Heart left ventricle (tissue), 13 donors: Measurements from ENCODE around the gene ITPR2.

Source experiments
- POLR2A ChIP-seq, 2 donors: fragments of 450-650 bp; IDR thresholded peaks; one replicate each; pipeline ENCODE4 v1.6.1; 2017; ENCODE audit warnings: antibody characterized with exemption in 2 of 2, mild to moderate bottlenecking in 2 of 2, moderate library complexity in 2 of 2
- TF ChIP-seq, protein P1 (sequence below), 12 donors: fragments of 200-600 bp; sonication (generic) in 4 of 12; IDR thresholded peaks; one replicate each; pipeline versions ENCODE4 v1.5.0 to v1.8.0; 2018 to 2022; ENCODE audit warnings: antibody characterized with exemption in 12 of 12, mild to moderate bottlenecking in 5 of 12
- donor health status: ischemic (EF 13 %, LVEDD 7.1; RV severe dilation, severe dysfunction).
- donor health status: DM: no; HTN: yes; CAD: no.
- donor health status: DM: no; HTN: no; CAD: no.
- donor health status: ischemic (EF 25% LVEDD 6.9; RV normal size, moderate dysfunction).
- donor health status: ischemic (EF 25% LVEDD 5.7; RV mildly dilated, moderate dysfunction).
- donor health status: ischemic (EF 35%, LVEDD 5.7; RV mildly dilated, moderate dysfunction).
- donor health status: nonischemic (EF 11% LVEDD 7.7; RV severe dilation, severe dysfunction).
- donor health status: DM: yes; HTN: yes; CAD: no.
- donor health status: PGD.
- donor health status: ischemic (EF 29% LVEDD 5.4; RV normal size, mild dysfunction).
- donor health status: nonischemic (EF 23%, LVEDD 6.1; RV moderate dilation, normal function).

DNA sequence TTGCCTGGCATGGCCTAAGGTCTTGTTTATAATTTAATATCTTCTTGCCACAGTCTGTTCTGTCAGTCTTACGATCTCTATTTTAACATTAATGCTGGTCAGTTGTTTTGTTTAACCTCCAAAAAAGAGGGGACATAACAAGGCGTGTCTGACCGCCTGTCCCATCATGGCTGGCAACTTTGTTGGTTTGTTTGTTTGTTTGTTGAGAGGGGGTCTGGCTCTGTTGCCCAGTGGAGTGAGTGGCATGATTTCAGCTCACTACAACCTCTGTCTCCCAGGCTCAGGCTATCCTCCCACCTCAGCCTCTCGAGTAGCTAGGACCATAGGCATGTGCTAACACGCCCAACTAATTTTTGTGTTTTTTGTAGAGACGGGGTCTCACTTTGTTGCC is 36.1 kb upstream of the ITPR2 start:
- TF ChIP-seq, protein P1, sequence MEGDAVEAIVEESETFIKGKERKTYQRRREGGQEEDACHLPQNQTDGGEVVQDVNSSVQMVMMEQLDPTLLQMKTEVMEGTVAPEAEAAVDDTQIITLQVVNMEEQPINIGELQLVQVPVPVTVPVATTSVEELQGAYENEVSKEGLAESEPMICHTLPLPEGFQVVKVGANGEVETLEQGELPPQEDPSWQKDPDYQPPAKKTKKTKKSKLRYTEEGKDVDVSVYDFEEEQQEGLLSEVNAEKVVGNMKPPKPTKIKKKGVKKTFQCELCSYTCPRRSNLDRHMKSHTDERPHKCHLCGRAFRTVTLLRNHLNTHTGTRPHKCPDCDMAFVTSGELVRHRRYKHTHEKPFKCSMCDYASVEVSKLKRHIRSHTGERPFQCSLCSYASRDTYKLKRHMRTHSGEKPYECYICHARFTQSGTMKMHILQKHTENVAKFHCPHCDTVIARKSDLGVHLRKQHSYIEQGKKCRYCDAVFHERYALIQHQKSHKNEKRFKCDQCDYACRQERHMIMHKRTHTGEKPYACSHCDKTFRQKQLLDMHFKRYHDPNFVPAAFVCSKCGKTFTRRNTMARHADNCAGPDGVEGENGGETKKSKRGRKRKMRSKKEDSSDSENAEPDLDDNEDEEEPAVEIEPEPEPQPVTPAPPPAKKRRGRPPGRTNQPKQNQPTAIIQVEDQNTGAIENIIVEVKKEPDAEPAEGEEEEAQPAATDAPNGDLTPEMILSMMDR (IDR thresholded peaks at IDR 0.05): no peak
- TF ChIP-seq POLR2A (IDR thresholded peaks at IDR 0.05): no peak
